ENCODE measurements around the gene MUSTN1. TPM values are rescaled to one million over a fixed set of nuclear protein-coding genes. Genes with fewer than 3 reads are reported as not detected.

MUSTN1 gene
- total RNA-seq, 5 donors from 2014 or later (not counting 1 experiment from before 2014, with no cell fraction given) = 1.6 to 10.2 (median 4.1) TPM

Other genes with a start within 250 kb of the MUSTN1 start
- 10 to 100 TPM; 57.4 to 73.3 (median 63.3) TPM for gene PBRM1, start 149.1 kb downstream of the MUSTN1 start, total RNA-seq
- 100 to 1,000 TPM in 2 of 5 donors, 10 to 100 TPM in 3; 77.1 to 110 (median 86.6) TPM for gene GNL3, start 149.0 kb downstream of the MUSTN1 start, total RNA-seq
- 10 to 100 TPM; 21.0 to 47.0 (median 39.1) TPM for gene GLT8D1, start 129.2 kb downstream of the MUSTN1 start, total RNA-seq
- gene SPCS1, start 128.9 kb downstream of the MUSTN1 start, total RNA-seq = 10 to 100 TPM; 61.8 to 85.8 (median 81.3) TPM
- 10 to 100 TPM; 14.1 to 23.9 (median 22.2) TPM for gene NEK4, start 64.1 kb downstream of the MUSTN1 start, total RNA-seq
- under 1 TPM in 2 of 5 donors, not detected in 3; 0.49 to 0.85 TPM for gene ITIH1, start 57.4 kb downstream of the MUSTN1 start, total RNA-seq
- under 1 TPM in 3 of 5 donors, not detected in 2; 0.23 to 0.88 (median 0.76) TPM for gene ITIH3, start 40.2 kb downstream of the MUSTN1 start, total RNA-seq
- 10 to 100 TPM; 37.2 to 63.3 (median 41.0) TPM for gene ITIH4, start 4.3 kb downstream of the MUSTN1 start, total RNA-seq
- 10 to 100 TPM; 37.3 to 61.8 (median 52.9) TPM for gene STIMATE, start 62.5 kb upstream of the MUSTN1 start, total RNA-seq
- 10 to 100 TPM; 30.3 to 42.7 (median 37.7) TPM for gene SFMBT1, start 211.1 kb upstream of the MUSTN1 start, total RNA-seq